GM13976 (cell line): Measurements from ENCODE around the gene FRYL.
"Not testable (repeated sequence)": the region's sequence is repeated elsewhere in the genome, so short reads cannot be mapped to it uniquely, and the experiment has no call there.

Experiments
- DNase-seq: peaks from one replicate; pipeline ENCODE4 v3.0.0; 2012; ENCODE audit warnings: low spot score
- CTCF ChIP-seq: IDR thresholded peaks from 2 replicates; pipeline ENCODE4 v1.5.1; 2012; ENCODE audit warnings: borderline replicate concordance, mild to moderate bottlenecking; ENCODE audit not compliant: insufficient read depth; ENCODE audit errors: extremely low read depth, missing control alignments, control extremely low read depth
- in situ Hi-C: fragments of 300-500 bp; cut with MboI; formaldehyde crosslinking; loops from one replicate; pipeline ENCODE4 v1.12.0; 2022; ENCODE audit warnings: low sequenced_read_pairs, mixed read lengths, inconsistent platforms; ENCODE audit not compliant: unreplicated experiment

Gene FRYL

GRCh38 chr4:48779998-48780864 is at the start of gene FRYL:
TSS of gene FRYL (minus strand) at chr4:48780279. CDS start at chr4:48634410, 145,869 bp downstream.
- TF ChIP-seq CTCF = no peak
- DNase-seq = peak; percentile 93
- in situ Hi-C loops = no loop called here

- no peak for DNase-seq
- TF ChIP-seq CTCF = no peak
- in situ Hi-C loops = no loop called here
Observed at GRCh38 chr4:48827622-48828021, 47.5 kb upstream of the FRYL start.

GRCh38 chr4:48821431-48821830 is 41.4 kb upstream of the FRYL start:
- in situ Hi-C loops, DNase-seq: not testable (repeated sequence)

GRCh38 chr4:48816971-48817370 is 36.9 kb upstream of the FRYL start:
- TF ChIP-seq CTCF = no peak
- no peak for DNase-seq
- in situ Hi-C loops = no loop called here

- DNase-seq, in situ Hi-C loops: not testable (repeated sequence)
Observed at GRCh38 chr4:48816297-48816696, 36.2 kb upstream of the FRYL start.

GRCh38 chr4:48815483-48815882 is 35.4 kb upstream of the FRYL start:
- no peak for TF ChIP-seq CTCF
- in situ Hi-C loops = no loop called here
- DNase-seq = peak; percentile 46

GRCh38 chr4:48813964-48814363 is 33.9 kb upstream of the FRYL start:
- TF ChIP-seq CTCF = no peak
- in situ Hi-C loops = no loop called here
- DNase-seq = peak; percentile 45
